ENCODE measurements around the gene APCDD1.

- TF ChIP-seq CTCF (IDR thresholded peaks at IDR 0.05 in 4 of 5, conservative IDR thresholded peaks at IDR 0.05 in 1 of 5) (no peak), POLR2A (IDR thresholded peaks at IDR 0.05) (no peak)
These were observed 31.0 kb downstream of the APCDD1 start for GRCh38 chr18:10485475-10485874.
